GM21528 (cell line): ENCODE measurements around the gene MAGIX.

Source experiments
- ATAC-seq: cut with Tn5 transposase; IDR thresholded peaks from one replicate; pipeline ENCODE4 v1.9.1; 2021; ENCODE audit warnings: mild to moderate bottlenecking, moderate library complexity; ENCODE audit not compliant: unreplicated experiment, low FRiP score

Gene MAGIX

DNA sequence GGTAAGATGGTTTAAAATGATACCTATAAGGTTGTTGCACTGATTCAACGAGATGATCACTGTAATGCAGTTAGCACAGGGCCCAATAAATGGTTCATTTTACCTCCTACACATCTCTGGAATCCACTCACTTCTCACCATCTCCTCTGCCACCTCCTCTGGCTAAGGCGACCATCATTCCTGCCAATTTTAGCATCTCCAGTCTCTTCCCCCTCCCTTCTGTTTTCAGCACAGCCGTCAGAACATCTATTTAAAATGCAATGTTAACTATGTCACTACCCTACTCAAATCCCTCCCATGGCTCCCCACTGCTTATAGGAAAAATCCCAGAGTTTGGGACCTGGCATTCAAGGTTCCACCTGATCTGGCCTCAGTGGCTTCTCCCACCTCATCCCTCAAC, 41.0 kb downstream of the MAGIX start:
- ATAC-seq, result no peak

DNA sequence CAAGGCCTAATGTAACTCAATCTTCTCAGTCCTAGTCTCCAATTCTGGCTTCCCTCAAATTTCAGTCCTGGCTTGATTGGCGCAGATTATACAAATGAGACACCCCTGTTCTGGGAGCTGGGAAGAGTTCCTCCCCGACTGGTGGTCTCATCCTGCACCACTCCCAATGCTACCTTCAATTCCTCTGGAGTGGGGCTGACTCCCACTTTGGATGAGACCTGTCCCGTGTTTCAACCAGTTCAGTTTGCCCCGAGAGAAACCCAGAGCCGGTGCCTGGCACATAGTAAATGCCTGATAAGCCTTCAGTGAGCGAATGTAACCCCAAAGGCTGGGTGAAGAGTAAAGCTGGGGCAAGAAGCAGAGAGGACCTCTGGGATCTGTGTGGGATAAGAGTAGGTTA, 41.5 kb downstream of the MAGIX start:
- no peak for ATAC-seq

DNA sequence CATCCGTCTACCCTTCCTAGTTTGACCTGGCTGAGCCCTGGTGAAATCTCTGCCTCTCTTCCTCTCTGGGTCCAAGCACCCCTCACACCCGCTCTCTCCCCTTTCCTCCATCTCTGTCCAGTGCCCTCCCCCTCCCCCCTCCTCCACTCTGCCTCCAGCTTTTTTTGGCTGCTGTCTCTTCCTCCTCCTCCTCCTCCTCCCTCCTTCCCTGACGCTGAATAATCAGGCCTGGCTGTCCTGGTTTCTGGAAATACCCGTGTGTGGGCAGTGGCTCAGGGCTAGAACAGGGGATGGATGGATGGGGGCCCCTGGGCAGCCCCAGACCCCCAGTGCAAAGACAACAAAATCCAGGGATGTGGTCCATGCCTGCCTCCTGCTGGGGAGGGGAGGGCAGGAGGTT, 42.2 kb downstream of the MAGIX start:
- ATAC-seq, result no peak

DNA sequence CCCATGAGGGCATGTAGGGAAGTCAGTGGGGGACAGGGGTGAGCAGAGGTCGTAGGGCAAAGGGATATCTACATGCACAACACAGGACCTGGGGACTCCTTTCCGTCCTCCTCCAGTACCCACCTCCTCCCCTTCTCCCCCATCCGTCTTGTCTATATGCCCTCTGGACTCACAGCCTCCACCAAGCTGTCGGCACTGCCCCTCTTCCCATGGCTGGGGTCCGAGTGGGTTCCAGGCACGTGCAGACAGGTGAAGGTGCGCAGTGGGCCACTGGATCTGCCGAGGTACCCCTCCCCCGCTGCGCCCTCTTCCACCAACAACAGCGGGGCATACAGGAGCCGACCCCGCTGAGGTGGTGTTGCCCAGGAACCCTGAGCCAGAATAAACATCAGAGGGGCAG, 42.9 kb downstream of the MAGIX start:
- no peak for ATAC-seq

DNA sequence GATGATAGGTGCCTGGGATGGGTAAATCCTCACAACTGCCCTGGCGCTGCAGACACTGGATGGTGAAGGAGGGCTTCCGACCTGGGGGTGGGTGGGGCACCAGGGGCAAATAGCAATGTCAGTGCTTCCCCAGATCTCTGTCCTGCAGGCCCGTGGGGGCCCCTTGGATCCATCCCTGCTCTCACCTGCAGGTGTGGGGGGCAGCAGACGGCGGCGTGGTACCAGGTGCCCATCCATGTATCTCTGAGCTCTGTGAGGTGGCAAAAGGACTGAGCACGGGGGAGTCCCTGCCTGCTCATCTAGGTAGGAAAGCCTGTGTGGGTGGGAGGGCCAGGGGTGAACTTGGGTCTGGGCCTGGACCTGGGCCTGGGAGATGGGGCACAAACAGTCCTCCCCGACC, 44.0 kb downstream of the MAGIX start:
- ATAC-seq, result no peak

DNA sequence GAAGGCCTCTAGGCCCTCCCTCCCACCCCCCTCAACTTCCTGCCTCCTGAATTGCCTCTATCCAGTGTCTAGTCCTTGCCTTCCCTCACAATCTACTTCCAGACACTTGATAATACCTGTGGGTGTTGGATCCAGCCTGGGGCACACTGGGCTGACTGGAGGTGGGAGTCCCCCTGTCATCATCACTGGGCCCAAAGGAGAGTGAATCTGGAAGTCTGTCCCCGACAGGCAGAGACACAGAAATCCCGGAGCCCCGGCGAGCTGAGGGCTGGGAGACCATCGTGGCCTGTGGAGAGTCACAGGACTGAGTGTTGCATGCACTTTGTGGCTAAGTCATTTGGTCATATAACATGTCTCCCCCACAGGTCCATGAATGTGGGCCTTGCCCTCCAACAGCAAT, 45.8 kb downstream of the MAGIX start:
- no peak for ATAC-seq

DNA sequence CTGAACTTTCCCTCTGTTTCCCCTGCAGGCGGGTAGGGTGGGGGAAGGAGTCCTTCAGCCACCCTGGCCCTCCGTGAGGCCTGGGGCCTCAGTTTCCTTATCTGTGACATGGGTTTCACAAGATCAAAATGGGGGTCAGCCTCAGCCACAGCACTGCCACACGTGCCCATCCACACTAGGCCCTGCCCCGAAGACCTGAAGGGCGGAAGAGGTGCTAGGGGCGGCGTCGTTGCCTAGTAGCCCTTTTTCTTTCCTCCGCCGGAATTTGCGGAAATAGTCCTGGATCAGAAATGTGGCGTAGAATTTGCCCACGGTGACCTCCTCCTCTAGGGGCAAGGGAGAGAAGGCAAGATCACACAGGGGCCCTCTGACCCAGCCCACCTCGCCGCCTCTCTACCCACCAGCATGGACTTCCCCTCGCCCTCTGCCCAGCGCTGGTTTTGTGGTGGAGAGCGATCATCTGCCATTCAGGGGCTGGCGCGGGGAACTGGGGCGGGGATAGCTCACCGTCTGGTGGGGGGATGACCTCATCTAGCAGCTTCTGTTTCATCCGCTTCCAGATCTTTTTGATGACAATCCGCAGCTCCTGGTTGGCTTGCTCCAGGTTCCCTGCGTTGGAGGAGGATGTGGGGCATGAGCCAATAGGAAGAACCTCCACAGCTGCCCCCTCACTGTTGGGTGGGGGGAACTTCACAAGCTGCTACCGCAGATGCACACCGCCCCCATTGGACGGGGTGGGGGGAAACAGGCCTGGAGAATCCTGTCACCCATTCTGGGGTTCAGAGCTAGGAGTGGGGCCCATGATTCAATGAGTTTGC, 47.1 kb downstream of the MAGIX start:
- no peak for ATAC-seq

DNA sequence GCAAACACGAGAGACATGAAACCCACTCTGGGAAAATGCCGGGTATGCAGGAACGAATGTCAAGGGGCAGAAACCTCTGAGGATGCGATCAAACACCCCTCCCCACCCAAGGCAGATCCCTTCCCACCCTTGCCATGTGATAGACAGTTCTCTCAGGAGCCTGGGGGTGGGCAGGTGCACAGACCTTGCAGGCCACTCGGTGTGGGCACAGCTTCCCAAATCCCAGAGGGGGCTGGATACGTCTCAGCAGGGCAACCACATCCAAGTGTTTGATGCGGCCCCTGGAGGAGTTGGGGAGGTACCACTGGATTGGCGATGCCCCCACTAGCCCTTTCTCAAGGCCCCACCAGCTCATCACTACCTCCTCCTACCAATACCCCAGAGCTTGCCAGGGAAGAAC, 47.8 kb downstream of the MAGIX start:
- no peak for ATAC-seq

DNA sequence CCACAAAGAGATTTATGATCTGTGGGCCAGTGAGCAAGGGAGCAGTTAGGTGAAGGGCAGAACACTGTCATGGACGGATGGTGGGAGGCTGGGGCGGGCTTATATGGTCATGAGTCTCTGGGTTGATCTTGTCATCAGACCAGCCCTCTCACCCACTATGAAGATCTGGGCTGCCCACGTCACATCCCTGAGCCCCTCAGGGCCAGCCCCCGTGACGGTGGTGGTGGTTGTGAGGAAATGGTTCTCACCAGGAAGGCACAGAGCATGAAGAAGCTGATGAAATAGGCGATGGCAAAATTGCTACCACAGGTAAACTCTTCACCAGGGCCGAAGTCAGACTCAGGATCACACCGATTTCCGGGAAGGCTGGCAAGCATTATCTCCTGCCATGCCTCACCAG, 48.5 kb downstream of the MAGIX start:
- no peak for ATAC-seq

DNA sequence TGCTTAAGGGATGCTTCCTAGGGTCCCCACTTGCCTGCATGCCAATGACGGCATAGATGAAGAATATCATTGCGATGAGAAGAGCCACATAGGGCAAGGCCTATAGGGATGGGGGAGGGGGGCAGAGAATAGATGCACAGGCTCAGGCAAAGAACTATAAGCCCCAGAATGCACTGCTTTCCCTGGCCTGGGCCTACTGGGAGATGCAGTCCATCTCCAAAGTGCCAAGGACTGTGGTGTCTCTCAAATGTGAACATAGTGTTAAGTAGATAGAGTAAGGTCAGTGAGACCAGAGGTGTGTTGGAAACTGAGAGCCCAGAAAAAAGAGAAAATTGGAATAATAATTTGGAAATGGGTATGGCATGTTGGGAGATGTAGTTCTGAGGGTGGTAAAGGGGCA, 49.7 kb downstream of the MAGIX start:
- no peak for ATAC-seq

DNA sequence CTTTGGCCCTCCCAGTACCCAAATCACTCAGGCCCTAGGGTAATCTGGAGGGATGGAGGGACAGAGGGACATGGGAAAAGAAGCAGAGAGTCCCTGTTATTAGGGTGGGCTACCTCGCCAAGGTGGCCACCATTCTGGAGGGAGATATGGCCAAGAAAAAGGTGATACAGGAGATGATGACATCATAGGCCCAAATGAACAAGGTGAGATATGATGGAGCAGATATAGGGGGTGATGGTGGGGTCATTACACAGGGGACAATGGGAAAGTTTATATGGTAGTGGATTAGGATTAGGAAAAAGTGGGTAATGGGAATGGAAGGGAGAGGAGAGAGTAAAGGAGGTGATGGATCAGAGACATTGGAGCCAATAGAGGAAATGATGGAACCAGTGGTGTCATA, 50.3 kb downstream of the MAGIX start:
- ATAC-seq, result no peak

DNA sequence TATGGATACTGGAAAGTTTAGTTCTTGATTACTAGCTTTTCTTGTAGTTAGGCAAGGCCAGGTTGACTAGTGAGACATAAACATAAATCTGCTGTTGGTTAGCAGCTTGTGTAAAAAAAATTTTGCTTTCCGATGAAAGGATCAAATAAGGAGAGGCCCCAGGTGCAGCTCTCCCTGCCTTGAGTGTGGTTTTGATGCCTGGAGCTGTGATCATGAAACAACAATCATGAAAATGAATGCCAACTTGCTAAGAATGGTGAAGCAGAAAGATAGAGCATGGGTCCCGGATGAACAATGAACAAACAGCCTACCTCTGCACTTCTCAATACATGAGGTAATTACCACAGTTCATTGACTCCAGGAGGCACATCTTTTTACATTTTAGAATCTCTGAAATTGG, 51.9 kb downstream of the MAGIX start:
- ATAC-seq, result no peak

DNA sequence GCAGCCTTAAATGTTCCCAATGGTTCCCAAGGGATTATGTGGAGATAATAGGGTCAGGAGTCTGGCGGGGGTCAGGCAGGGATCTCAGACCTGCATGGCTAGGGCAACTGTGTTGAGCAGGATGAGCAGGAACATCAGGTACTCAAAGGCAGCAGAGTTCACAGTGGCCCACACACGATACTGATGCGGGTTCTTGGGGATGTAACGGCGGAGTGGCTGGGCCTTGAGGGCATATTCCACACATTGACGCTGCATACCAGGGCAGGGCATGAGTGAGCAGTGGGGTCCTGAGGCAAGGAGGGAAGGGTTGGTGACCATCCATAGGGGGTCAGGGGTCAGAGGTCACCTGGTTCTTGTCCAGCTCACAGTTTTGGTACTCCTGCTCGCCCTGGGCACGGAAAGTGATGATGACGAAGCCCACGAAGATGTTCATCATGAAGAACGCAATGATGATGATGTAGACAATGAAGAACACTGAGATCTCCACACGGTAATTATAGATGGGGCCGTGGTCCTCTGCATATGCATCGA, 52.5 kb downstream of the MAGIX start:
- ATAC-seq, result no peak
